Thyroid gland (tissue), 4 donors: ENCODE results near the gene HEG1.

Source experiments
- POLR2A ChIP-seq, 2 donors: fragments of 450-650 bp; IDR thresholded peaks; one replicate each; pipeline ENCODE4 v1.6.1; 2017; ENCODE audit warnings: antibody characterized with exemption in 2 of 2, mild to moderate bottlenecking in 2 of 2, moderate library complexity in 1 of 2
- TF ChIP-seq, protein P1 (sequence below), 6 experiments: fragments of 200-600 bp in 3 of 6; fragments of 450-650 bp in 3 of 6; sonication (generic) in 3 of 6; IDR thresholded peaks; one replicate each; pipeline ENCODE4 v1.5.1; 2016 to 2019; ENCODE audit warnings: antibody characterized with exemption in 6 of 6, mild to moderate bottlenecking in 2 of 6, inconsistent platforms in 1 of 6, moderate library complexity in 1 of 6

DNA sequence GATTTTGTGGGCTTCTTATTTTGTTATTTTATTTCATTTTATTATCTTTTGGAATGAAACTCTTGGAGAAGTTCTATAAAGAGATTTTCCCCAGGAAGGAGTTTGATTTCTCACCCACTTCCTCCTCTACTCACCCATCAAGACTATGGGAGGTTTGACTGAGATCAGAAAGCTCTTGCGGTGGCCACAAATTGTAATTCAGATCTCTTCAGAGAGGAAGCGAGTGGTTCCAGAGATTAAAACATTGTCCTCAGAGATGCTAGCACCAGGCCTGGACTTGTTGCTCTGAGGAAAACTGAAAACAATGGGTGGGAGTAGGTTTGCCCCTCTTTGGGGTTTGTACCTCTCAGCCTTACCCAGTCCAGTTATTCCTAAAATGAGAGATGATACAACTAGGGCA lies 113.2 kb downstream of the HEG1 start:
- TF ChIP-seq, protein P1, sequence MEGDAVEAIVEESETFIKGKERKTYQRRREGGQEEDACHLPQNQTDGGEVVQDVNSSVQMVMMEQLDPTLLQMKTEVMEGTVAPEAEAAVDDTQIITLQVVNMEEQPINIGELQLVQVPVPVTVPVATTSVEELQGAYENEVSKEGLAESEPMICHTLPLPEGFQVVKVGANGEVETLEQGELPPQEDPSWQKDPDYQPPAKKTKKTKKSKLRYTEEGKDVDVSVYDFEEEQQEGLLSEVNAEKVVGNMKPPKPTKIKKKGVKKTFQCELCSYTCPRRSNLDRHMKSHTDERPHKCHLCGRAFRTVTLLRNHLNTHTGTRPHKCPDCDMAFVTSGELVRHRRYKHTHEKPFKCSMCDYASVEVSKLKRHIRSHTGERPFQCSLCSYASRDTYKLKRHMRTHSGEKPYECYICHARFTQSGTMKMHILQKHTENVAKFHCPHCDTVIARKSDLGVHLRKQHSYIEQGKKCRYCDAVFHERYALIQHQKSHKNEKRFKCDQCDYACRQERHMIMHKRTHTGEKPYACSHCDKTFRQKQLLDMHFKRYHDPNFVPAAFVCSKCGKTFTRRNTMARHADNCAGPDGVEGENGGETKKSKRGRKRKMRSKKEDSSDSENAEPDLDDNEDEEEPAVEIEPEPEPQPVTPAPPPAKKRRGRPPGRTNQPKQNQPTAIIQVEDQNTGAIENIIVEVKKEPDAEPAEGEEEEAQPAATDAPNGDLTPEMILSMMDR (IDR thresholded peaks at IDR 0.05) = no peak
- TF ChIP-seq POLR2A (IDR thresholded peaks at IDR 0.05) = no peak
